Urinary bladder (tissue), 4 donors: ENCODE results near the gene NELL2. TPM values are rescaled to one million over a fixed set of nuclear protein-coding genes. Genes with fewer than 3 reads are reported as not detected.
"Not testable (repeated sequence)": the region's sequence is repeated elsewhere in the genome, so short reads cannot be mapped to it uniquely, and the experiment has no call there.

Experiments used
- DNase-seq: peaks from one replicate; pipeline ENCODE4 v3.0.0-alpha.2; 2015; ENCODE audit errors: extremely low spot score
- H3K27ac ChIP-seq: one replicate; pipeline ENCODE4 v1.5.1; 2013; ENCODE audit warnings: low read depth, mild to moderate bottlenecking, moderate library complexity
- H3K36me3 ChIP-seq: one replicate; pipeline ENCODE4 v1.6.1; 2013; ENCODE audit warnings: mild to moderate bottlenecking, moderate library complexity; ENCODE audit not compliant: insufficient read depth
- H3K4me1 ChIP-seq: one replicate; pipeline ENCODE4 v1.6.1; 2013; ENCODE audit warnings: mild to moderate bottlenecking, moderate library complexity; ENCODE audit not compliant: insufficient read depth
- H3K4me3 ChIP-seq: one replicate; pipeline ENCODE4 v1.5.1; 2013; ENCODE audit warnings: low read depth, low read length
- WGBS: extraction: QIAGEN DNeasy Blood & Tissue Kit; methylation state at CpG from one replicate; pipeline ENCODE4 v1.1.7; 2013; 5-methylcytosine and 5-hydroxymethylcytosine counted together
- polyA plus RNA-seq: library from polyadenylated mRNA; stranded (reverse); fragments of 200-250 nt; gene quantifications from one replicate; pipeline ENCODE4 v1.2.3, GENCODE V29; 2013
- total RNA-seq: library from RNA; depleted of rRNA; stranded (reverse); fragments of >200 nt; gene quantifications from one replicate; pipeline ENCODE4 v1.2.3, GENCODE V29; 2014
- donor health status: healthy with polysubstance abuse.
- donor health status: healthy.

NELL2 gene
- 28.1 TPM for total RNA-seq
- 21.7 TPM for polyA plus RNA-seq

DNA sequence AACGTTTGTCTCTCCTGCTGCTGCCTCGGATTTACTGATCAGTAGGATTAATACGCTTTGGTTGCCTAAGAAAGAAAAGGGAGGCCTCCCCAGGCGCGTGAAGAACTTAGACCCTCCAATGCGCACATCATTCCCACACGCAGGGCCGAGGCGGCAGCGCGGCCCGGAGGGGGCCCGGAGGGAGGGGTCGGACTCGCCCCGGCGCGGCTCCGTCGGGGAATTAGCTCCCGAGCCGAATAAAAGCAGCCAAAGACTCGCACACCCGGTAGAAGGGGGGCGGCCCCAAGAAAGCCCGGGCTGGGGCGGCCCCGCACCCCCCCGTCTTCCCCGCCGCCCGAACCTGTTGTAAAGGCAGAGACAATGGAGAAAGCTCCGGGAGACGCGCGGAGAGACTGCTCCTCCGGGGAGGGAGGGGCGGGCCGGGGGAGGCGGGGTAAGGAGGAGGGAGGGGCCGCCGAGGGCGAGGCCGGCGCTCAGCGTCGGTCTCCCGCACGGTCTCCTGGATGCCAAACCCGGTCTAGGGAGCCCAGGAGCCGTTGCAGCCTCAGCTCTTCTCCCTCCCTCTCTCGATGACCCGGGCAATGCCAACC, at the start of gene NELL2:
TSS of gene NELL2 (minus strand) at position 362 of the 590 bp plus-strand sequence. CDS start 446 bp downstream, outside the sequence.
- no peak for DNase-seq
- Histone ChIP-seq H3K4me3 (peak within 1 kb of the TSS; percentile 56), H3K36me3 (no peaks in the 10 kb centered on the region), H3K4me1 (no peaks in the 10 kb centered on the region), H3K27ac (no peak within 1 kb of the TSS)
- under 1% methylated on average over 53 of the region's 53 CpGs for WGBS

GRCh38 chr12:44921736-44922135, 45.6 kb upstream of the NELL2 start:
- Histone ChIP-seq H3K4me1 (no peaks in the 10 kb centered on the region), H3K36me3 (no peaks in the 10 kb centered on the region), H3K4me3 (no peak overlapping the region), H3K27ac (no peak overlapping the region)
- DNase-seq: no peak
- 81% methylated on average over 3 of the region's 3 CpGs for WGBS

GRCh38 chr12:44917141-44917540, 41.0 kb upstream of the NELL2 start:
- Histone ChIP-seq H3K36me3 (no peaks in the 10 kb centered on the region), H3K4me3 (no peak overlapping the region), H3K4me1 (no peaks in the 10 kb centered on the region), H3K27ac (no peak overlapping the region)
- WGBS: 32% methylated on average over 1 of the region's 1 CpG
- no peak for DNase-seq

GRCh38 chr12:44915958-44916357, 39.8 kb upstream of the NELL2 start:
- DNase-seq: no peak
- Histone ChIP-seq H3K4me3 (no peak overlapping the region), H3K36me3 (no peaks in the 10 kb centered on the region), H3K27ac (no peak overlapping the region), H3K4me1 (no peaks in the 10 kb centered on the region)

GRCh38 chr12:44904321-44904720, 28.2 kb upstream of the NELL2 start:
- WGBS: 47% methylated on average over 2 of the region's 2 CpGs
- no peak overlapping the region for H3K4me3 ChIP-seq
- no peak overlapping the region for H3K27ac ChIP-seq
- DNase-seq: no peak
- no peaks in the 10 kb centered on the region for H3K36me3 ChIP-seq
- H3K4me1 ChIP-seq: no peaks in the 10 kb centered on the region

DNA sequence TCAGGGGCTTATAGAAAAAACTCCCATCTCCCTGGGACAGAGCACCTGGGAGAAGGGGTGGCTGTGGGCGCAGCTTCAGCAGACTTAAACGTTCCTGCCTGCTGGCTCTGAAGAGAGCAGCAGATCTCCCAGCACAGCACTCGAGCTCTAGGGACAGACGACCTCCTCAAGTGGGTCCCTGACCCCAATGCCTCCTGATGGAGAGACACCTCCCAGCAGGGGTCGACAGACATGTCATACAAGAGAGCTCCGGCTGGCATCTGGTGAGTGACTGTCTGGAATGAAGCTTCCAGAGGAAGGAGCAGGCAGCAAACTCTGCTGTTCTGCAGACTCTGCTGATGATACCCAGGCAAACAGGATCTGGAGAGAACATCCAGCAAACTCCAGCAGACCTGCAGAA, 22.0 kb upstream of the NELL2 start:
- H3K36me3 ChIP-seq, H3K4me1 ChIP-seq, DNase-seq, H3K27ac ChIP-seq, H3K4me3 ChIP-seq: not testable (repeated sequence)
- 79% methylated on average over 6 of the region's 6 CpGs for WGBS

DNA sequence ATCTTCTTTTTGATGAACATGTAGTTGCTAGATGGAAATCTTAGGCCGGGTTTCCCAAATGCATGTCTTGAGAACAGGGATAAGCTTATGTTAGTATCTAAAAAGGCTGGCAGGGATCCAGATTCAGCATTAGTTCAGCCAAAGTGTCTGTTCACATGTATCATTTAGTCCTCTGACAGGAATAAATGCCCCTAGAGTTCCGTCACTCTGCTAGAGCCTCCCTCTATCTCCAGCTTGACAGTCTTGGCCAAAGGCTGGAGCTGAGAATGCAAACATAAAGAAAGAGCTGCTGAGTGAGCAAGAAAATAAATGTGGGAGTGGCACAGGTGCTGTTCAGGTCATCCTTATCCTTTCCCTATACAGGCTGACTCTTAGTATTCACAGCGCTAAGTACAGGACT, 13.8 kb upstream of the NELL2 start:
- no peak overlapping the region for H3K4me3 ChIP-seq
- no peak for DNase-seq
- WGBS: 82% methylated on average over 3 of the region's 3 CpGs
- no peaks in the 10 kb centered on the region for H3K4me1 ChIP-seq
- no peaks in the 10 kb centered on the region for H3K36me3 ChIP-seq
- no peak overlapping the region for H3K27ac ChIP-seq

DNA sequence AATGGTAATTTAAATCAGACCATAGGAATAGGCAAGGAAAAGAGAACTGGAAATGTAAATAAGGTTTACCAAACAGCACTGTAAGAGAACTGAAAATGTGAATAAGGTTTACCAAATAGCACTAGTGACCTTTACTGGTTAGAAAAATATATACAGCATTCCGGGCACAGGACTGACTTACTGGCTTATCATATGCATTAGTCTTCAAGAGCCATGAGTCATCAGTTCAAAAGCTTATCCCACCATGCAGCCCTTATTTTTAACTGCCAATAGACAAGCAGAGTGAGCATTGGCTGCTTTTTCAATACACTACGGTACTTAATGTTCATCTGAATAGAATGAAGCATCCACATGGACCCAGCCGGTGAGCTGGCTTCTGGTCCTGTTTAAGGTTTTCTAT, 13.0 kb upstream of the NELL2 start:
- WGBS: 66% methylated on average over 3 of the region's 3 CpGs
- Histone ChIP-seq H3K36me3 (no peaks in the 10 kb centered on the region), H3K4me1 (no peaks in the 10 kb centered on the region), H3K27ac (no peak overlapping the region), H3K4me3 (no peak overlapping the region)
- no peak for DNase-seq

GRCh38 chr12:44885902-44886301, 9.8 kb upstream of the NELL2 start:
- Histone ChIP-seq H3K4me3 (no peak overlapping the region), H3K36me3 (no peaks in the 10 kb centered on the region), H3K27ac (no peak overlapping the region), H3K4me1 (no peaks in the 10 kb centered on the region)
- DNase-seq: no peak

DNA sequence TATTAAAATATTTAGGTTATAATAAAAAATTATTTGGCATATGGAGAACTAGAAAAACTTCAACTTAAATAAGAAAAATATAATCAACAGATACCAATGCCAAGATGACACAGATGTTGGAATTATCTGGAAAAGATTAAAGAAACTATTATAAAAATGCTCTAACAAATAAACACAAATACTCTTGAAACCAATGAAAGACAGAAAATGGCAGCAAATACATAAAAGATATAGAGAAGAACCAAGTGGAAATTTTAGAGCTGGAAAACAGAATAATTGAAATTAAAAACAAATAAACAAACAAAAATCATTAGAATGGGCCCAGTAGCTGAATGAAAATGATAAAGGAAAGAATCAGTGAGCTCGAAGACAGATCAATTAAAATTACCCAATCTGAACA, 5.1 kb upstream of the NELL2 start:
- no peak for DNase-seq
- Histone ChIP-seq H3K4me3 (no peak overlapping the region), H3K4me1 (no peaks in the 10 kb centered on the region), H3K27ac (no peak overlapping the region), H3K36me3 (no peaks in the 10 kb centered on the region)
- WGBS: 88% methylated on average over 1 of the region's 1 CpG

GRCh38 chr12:44876544-44877410, 662 bp upstream of the NELL2 start:
- 2% methylated on average over 42 of the region's 42 CpGs for WGBS
- Histone ChIP-seq H3K4me3 (peak overlapping the region; percentile 56), H3K4me1 (no peaks in the 10 kb centered on the region), H3K27ac (no peak overlapping the region), H3K36me3 (no peaks in the 10 kb centered on the region)
- DNase-seq: no peak

DNA sequence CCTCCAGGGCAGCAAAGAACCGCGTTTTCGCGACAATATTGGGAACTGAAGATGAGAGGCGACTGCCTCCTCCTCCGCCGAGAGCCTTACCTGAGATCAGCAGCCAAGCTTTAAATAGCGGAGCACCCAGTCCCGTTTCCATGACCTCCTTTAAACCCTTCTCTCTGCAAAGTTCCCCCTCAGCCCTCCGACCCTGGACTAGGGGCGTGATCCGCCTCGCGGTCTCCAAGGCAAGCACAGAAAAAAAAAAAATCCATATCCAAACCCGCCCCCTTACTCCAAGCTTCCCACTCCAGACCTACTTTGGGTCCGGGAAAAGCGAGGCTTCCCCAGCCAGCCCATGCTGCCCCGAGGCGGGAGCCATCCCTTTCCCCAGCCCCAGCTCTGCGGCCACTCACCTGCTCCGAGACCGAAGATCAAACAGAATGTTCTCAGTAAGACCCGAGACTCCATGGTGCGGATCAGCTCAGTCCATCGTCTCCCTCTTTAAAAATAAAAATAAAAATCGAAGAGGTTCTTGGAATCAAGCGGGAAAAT, 630 bp downstream of the NELL2 start:
- under 1% methylated on average over 27 of the region's 27 CpGs for WGBS
- Histone ChIP-seq H3K36me3 (no peaks in the 10 kb centered on the region), H3K4me3 (peak overlapping the region; percentile 56), H3K4me1 (no peaks in the 10 kb centered on the region), H3K27ac (no peak overlapping the region)
- no peak for DNase-seq

DNA sequence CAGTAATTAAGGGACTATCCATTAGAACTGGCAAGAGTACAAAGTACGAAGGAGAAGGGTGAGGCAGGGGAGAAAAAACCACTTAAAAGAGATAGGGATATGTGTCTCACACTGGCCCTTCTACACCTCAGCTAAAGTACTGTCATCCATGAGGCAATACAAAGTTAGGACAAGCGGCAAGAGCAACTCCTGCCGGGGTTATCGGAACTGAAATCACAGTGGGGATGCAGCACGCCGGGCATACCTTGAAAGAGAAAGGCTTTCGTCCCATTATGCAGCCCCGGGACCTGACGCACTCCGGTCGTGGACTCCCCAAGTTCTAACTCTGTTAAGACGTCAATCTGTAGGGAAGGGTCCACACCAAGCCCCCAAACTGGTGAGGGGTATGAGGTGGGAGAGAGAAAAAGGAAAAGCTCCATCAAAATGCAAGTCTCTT, 1.1 kb downstream of the NELL2 start:
- no peak for DNase-seq
- WGBS: 3% methylated on average over 12 of the region's 12 CpGs

DNA sequence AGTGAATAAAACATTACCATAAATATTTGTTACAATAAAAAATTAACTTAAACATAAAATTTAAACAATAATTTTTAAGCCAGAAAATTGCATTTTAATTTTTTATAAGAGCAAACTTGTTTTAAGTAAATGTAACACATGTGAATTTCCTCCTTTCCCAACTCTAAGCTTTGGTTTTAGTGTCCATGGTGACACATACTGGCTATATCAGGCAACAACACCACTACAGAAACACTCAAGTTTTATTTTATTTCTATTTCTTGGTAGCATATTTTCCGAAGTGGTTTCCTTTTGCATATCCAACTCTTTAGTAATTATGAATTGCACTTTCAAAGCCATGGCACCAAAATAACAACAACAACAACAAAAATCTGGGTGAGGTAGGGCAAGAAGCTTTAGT, 2.2 kb downstream of the NELL2 start:
- Histone ChIP-seq H3K4me1 (no peaks in the 10 kb centered on the region), H3K36me3 (no peaks in the 10 kb centered on the region), H3K27ac (no peak overlapping the region), H3K4me3 (peak overlapping the region; percentile 14)
- DNase-seq: no peak
- 14% methylated on average over 1 of the region's 1 CpG for WGBS

More for the DNA sequence above, 1.1 kb downstream of the NELL2 start:
- Histone ChIP-seq H3K36me3 (no peaks in the 10 kb centered on the region), H3K27ac (no peak overlapping the region), H3K4me1 (no peaks in the 10 kb centered on the region), H3K4me3 (peak overlapping the region; percentile 56)
